PC-3 (cell line): ENCODE measurements around the gene MTMR8.

Experiments
- CTCF ChIP-seq: fragments of 300-600 bp; sonication (generic); conservative IDR thresholded peaks from 2 replicates; pipeline ENCODE4 v1.5.1; 2017; ENCODE audit warnings: antibody characterized with exemption, low read depth, mild to moderate bottlenecking, low read length
- EZH2 ChIP-seq: fragments of 300-600 bp; sonication (generic); IDR thresholded peaks from one replicate; pipeline ENCODE4 v1.6.1; 2017; ENCODE audit warnings: antibody characterized with exemption, mild to moderate bottlenecking, low read length; ENCODE audit not compliant: unreplicated experiment

GRCh38 chrX:64229154-64229553, 166.1 kb downstream of the MTMR8 start:
- TF ChIP-seq CTCF (no peak), EZH2 (no peak)
